ENCODE measurements around the gene PRKCB. TPM values are rescaled to one million over a fixed set of nuclear protein-coding genes. Genes with fewer than 3 reads are reported as not detected.

The PRKCB gene
- total and polyA plus RNA-seq, 3 donors from 2014 or later: 25.5 to 49.7 (median 26.6) TPM

DNA sequence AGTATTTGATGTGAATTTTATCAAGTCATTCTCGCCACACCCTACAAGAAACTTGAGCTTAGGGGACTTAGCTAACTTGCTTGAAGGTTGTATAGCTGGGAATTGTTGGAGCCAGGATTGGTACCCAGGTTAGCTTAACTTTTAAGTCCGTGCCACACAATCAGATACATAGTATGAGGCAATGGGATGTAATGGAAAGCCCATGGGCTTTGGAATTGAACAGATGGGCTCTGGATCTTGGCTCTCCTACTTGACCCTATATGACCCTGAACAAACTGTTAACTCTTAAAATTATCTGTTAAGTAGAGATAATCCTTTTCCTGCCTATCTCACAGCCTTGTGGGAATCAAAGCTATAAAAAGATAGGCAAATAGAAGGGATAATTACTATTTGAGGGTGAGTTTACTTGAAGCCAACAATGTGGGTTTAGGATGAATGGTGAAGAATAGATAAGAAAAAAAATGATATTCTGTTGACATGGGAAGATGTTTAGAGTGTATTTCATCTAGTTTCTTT is 368.4 kb downstream of the PRKCB start:
- WGBS, 2 donors: 92 to 94% methylated on average over 2 of the region's 2 CpGs
- no peak overlapping the region for H3K4me3 ChIP-seq

DNA sequence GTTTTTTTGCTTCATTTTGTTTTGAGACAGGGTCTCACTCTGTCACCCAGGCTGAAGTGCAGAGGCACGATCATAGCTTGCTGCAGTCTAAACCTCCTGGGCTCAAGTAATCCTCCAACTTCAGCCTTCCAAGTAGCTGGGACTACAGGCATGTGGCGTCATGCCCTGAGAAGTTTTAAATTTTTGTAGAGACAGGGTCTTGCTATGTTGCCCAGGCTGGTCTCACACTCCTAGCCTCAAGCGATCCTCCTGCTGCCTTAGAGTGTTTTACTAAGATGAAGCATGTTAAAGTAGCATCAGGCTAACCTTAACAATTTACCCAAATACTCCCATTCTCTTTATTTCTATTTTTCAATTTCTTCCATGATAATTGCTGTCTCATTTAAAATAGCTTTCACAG is 371.1 kb downstream of the PRKCB start:
- TF ChIP-seq POLR2A (IDR thresholded peaks at IDR 0.05): no peak
- TF ChIP-seq, protein P1, sequence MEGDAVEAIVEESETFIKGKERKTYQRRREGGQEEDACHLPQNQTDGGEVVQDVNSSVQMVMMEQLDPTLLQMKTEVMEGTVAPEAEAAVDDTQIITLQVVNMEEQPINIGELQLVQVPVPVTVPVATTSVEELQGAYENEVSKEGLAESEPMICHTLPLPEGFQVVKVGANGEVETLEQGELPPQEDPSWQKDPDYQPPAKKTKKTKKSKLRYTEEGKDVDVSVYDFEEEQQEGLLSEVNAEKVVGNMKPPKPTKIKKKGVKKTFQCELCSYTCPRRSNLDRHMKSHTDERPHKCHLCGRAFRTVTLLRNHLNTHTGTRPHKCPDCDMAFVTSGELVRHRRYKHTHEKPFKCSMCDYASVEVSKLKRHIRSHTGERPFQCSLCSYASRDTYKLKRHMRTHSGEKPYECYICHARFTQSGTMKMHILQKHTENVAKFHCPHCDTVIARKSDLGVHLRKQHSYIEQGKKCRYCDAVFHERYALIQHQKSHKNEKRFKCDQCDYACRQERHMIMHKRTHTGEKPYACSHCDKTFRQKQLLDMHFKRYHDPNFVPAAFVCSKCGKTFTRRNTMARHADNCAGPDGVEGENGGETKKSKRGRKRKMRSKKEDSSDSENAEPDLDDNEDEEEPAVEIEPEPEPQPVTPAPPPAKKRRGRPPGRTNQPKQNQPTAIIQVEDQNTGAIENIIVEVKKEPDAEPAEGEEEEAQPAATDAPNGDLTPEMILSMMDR (IDR thresholded peaks at IDR 0.05): no peak
- Histone ChIP-seq H3K9me3 (no peaks in the 10 kb centered on the region), H3K27me3 (no peaks in the 10 kb centered on the region), H3K27ac (no peak overlapping the region), H3K4me3 (no peak overlapping the region), H3K36me3 (ENCODE audit: low read depth, missing control alignments) (no peaks in the 10 kb centered on the region), H3K4me1 (no peaks in the 10 kb centered on the region)
- intact Hi-C loops (cut with DNase I; ENCODE audit: low total_unique reads): no loop called here
- 74 to 97% methylated on average over 3 of the region's 3 CpGs for WGBS, 2 donors
- no peak for DNase-seq

More for the DNA sequence above, 368.4 kb downstream of the PRKCB start:
- intact Hi-C loops (cut with DNase I; ENCODE audit: low total_unique reads): no loop called here
- no peak for TF ChIP-seq POLR2A (IDR thresholded peaks at IDR 0.05)
- TF ChIP-seq, protein P1 (IDR thresholded peaks at IDR 0.05): no peak
- Histone ChIP-seq H3K27ac (no peak overlapping the region), H3K36me3 (ENCODE audit: low read depth, missing control alignments) (no peaks in the 10 kb centered on the region), H3K27me3 (no peaks in the 10 kb centered on the region), H3K4me1 (no peaks in the 10 kb centered on the region), H3K9me3 (no peaks in the 10 kb centered on the region)
- no peak for DNase-seq

DNA sequence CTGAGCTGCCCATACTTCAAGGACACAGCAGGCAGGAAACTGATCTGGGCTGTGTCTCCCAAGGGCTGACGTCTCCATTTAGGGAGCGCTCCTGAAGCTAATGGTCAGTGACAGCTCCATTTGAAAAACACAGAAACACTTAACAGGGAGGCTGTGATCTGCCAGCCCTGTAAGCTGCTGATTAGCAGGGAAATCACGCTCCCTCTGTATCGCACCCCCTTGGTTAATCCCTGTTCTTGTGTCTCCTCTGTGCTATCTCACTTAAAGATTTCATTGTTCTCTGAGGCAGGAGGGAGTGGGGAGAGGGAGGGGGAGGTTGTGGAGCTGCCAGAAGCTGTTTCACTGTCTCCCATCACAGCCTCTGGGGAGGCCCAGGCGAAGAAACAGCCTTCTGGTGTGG is 372.9 kb downstream of the PRKCB start:
- TF ChIP-seq POLR2A (IDR thresholded peaks at IDR 0.05): no peak
- TF ChIP-seq, protein P1 (IDR thresholded peaks at IDR 0.05): no peak
- Histone ChIP-seq H3K9me3 (no peaks in the 10 kb centered on the region), H3K4me3 (no peak overlapping the region), H3K36me3 (ENCODE audit: low read depth, missing control alignments) (no peaks in the 10 kb centered on the region), H3K27me3 (no peaks in the 10 kb centered on the region), H3K4me1 (no peaks in the 10 kb centered on the region), H3K27ac (peak overlapping the region in 1 of 2 donors; percentile 31)
- intact Hi-C loops (cut with DNase I; ENCODE audit: low total_unique reads): no loop called here
- peak; percentile 80 for DNase-seq
- 29 to 55% methylated on average over 5 of the region's 5 CpGs for WGBS, 2 donors

DNA sequence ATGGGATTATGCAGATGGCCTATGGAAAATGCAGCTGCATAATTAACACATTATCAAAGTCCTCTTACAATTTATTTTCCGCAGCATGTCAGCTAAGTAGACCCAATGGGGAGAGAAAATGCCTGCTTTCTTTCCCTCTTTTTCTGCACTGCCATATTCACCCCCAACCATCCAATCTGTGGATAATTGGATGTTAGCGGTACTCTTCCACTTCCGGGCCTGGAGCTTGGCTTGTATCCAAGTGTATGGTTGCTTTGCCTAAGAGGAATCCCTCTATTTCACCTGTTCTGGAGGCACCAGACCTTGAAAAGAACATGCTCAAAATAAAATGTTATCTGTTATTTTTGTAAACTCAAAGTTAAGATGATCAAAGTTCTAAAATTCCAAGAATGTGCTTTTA is 379.2 kb downstream of the PRKCB start:
- WGBS, 2 donors: 78 to 86% methylated on average over 3 of the region's 3 CpGs
- Histone ChIP-seq H3K4me1 (no peaks in the 10 kb centered on the region), H3K27me3 (no peaks in the 10 kb centered on the region), H3K9me3 (no peaks in the 10 kb centered on the region), H3K36me3 (ENCODE audit: low read depth, missing control alignments) (no peaks in the 10 kb centered on the region), H3K27ac (no peak overlapping the region), H3K4me3 (no peak overlapping the region)
- TF ChIP-seq, protein P1 (IDR thresholded peaks at IDR 0.05): no peak
- TF ChIP-seq POLR2A (IDR thresholded peaks at IDR 0.05): no peak
- intact Hi-C loops (cut with DNase I; ENCODE audit: low total_unique reads): no loop called here
- DNase-seq: no peak

DNA sequence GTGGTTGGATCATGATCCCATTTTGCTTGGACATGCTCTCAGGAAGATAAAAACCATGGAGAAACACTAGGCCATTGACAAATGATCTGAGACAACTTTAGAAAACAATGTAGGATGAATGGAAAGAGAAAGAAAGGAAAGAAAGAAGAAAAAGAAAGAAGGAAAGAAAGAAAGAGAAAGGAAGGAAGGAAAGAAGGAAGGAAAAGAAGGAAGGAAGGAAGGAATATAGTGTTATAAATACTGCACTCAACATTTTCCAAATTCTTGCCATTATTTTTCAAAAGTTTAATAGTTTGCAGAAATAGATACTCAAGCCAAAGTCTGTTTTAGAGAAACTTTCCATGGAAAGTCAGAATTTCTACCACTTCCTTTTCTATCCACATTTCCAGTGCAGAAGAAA is 381.2 kb downstream of the PRKCB start:
- H3K9me3 ChIP-seq: no peaks in the 10 kb centered on the region
- no peaks in the 10 kb centered on the region for H3K4me1 ChIP-seq
- DNase-seq: no peak
- H3K4me3 ChIP-seq: no peak overlapping the region
- H3K27ac ChIP-seq: no peak overlapping the region
- TF ChIP-seq, protein P1 (IDR thresholded peaks at IDR 0.05): no peak
- TF ChIP-seq POLR2A (IDR thresholded peaks at IDR 0.05): no peak
- intact Hi-C loops (cut with DNase I; ENCODE audit: low total_unique reads): no loop called here
- H3K27me3 ChIP-seq: no peaks in the 10 kb centered on the region
- no peaks in the 10 kb centered on the region for H3K36me3 ChIP-seq (ENCODE audit: low read depth, missing control alignments)

Data from testis (tissue), 3 donors.